T-helper 9 cell (primary cell): ENCODE measurements around the gene IL15RA.
"Not testable (repeated sequence)": the region's sequence is repeated elsewhere in the genome, so short reads cannot be mapped to it uniquely, and the experiment has no call there.

Experiments used
- DNase-seq: peaks from one replicate; pipeline ENCODE4 v3.0.0-alpha.2; 2020

The IL15RA gene

GRCh38 chr10:5919568-5919967 is 57.8 kb downstream of the IL15RA start:
- DNase-seq: no peak

GRCh38 chr10:5918763-5919162 is 58.6 kb downstream of the IL15RA start:
- DNase-seq: no peak

- DNase-seq: no peak
Observed at GRCh38 chr10:5917305-5917704, 60.0 kb downstream of the IL15RA start.

GRCh38 chr10:5915451-5915850 is 61.9 kb downstream of the IL15RA start:
- DNase-seq: no peak

- DNase-seq: no peak
Observed at GRCh38 chr10:5913736-5914135, 63.6 kb downstream of the IL15RA start.

- no peak for DNase-seq
Observed at GRCh38 chr10:5911670-5912069, 65.7 kb downstream of the IL15RA start.

GRCh38 chr10:5910323-5911100 is 66.8 kb downstream of the IL15RA start:
- DNase-seq: no peak

GRCh38 chr10:5908676-5909075 is 68.7 kb downstream of the IL15RA start:
- DNase-seq: not testable (repeated sequence)

- no peak for DNase-seq
Observed at GRCh38 chr10:5906651-5907050, 70.7 kb downstream of the IL15RA start.

- DNase-seq: no peak
Observed at GRCh38 chr10:5905854-5906507, 71.4 kb downstream of the IL15RA start.

- DNase-seq: no peak
Observed at GRCh38 chr10:5904227-5904626, 73.1 kb downstream of the IL15RA start.

GRCh38 chr10:5903563-5903962 is 73.8 kb downstream of the IL15RA start:
- DNase-seq: no peak

GRCh38 chr10:5902511-5903274 is 74.7 kb downstream of the IL15RA start:
- DNase-seq: no peak
